Right ventricle myocardium inferior (tissue), 1 donor: ENCODE data around the gene AHI1. TPM values are rescaled to one million over a fixed set of nuclear protein-coding genes. Genes with fewer than 3 reads are reported as not detected.

ENCODE experiments used
- microRNA-seq: library from miRNA; unstranded; fragments of <30 nt; microRNA quantifications from one replicate; pipeline ENCODE4 v1.2.0, GENCODE V29; 2020
- total RNA-seq: library from RNA; stranded (reverse); fragmentation: NEBNext Ultra II Directional; extraction: Animal tissue kit (Norgen Biotek cat#: 25700); gene quantifications from one replicate; pipeline ENCODE4 v1.2.1, GENCODE V29; 2021
- donor health status: DM: no; HTN: yes; CAD: no; lungs with severe emphysema.

Gene AHI1
- total RNA-seq, 1 donor from 2014 or later = 9.2 TPM

Small RNA genes within 50 kb of the gene (microRNA-seq; reads per million reads assigned to microRNA genes)
- gene MIR548A2 = not detected
